CD4-positive, alpha-beta T cell (primary cell): Measurements from ENCODE around the gene CNTN2. TPM values are rescaled to one million over a fixed set of nuclear protein-coding genes. Genes with fewer than 3 reads are reported as not detected.

ENCODE experiments used
- ATAC-seq: fragments of 200-7000 bp; cut with Tn5 transposase; one replicate; pipeline ENCODE4 v1.10.0; 2022; ENCODE audit warnings: mild to moderate bottlenecking; ENCODE audit not compliant: poor library complexity
- CTCF ChIA-PET: fragments of 350-600 bp; sonication (Branson Sonifier 250); formaldehyde crosslinking; loops from one replicate; lab custom pipeline; 2021; ENCODE audit warnings: antibody characterized with exemption, inconsistent platforms; lab: Charles Lee
- POLR2A ChIA-PET: fragments of 350-600 bp; sonication (Branson Sonifier 250); formaldehyde crosslinking; loops from one replicate; lab custom pipeline; 2021; ENCODE audit warnings: antibody characterized with exemption, inconsistent platforms; lab: Charles Lee
- DNase-seq, 14 experiments: peaks; one replicate each; pipeline ENCODE4 v3.0.0-alpha.2; 2013 to 2020; ENCODE audit warnings: mixed read lengths in 2 of 14
- H3K27ac ChIP-seq, 2 donors: one replicate each; pipeline versions ENCODE4 v1.5.1 to v1.7.0; 2013; ENCODE audit warnings: low read length in 2 of 2, low read depth in 1 of 2, mild to moderate bottlenecking in 1 of 2
- H3K27me3 ChIP-seq, 2 experiments: 1 replicate in 1 of 2; 2 replicates in 1 of 2; pipeline versions ENCODE4 v1.6.1 to v1.7.0; 2013; ENCODE audit warnings: low read length in 2 of 2, control low read depth in 1 of 2, mild to moderate bottlenecking in 1 of 2, moderate library complexity in 1 of 2; ENCODE audit not compliant: insufficient read depth in 2 of 2, control insufficient read depth in 1 of 2
- H3K36me3 ChIP-seq: one replicate; pipeline ENCODE4 v1.6.1; 2013; ENCODE audit warnings: low read length, control low read depth; ENCODE audit not compliant: insufficient read depth
- H3K4me1 ChIP-seq: one replicate; pipeline ENCODE4 v1.6.1; 2013; ENCODE audit warnings: low read length, control low read depth; ENCODE audit not compliant: insufficient read depth
- H3K4me3 ChIP-seq: one replicate; pipeline ENCODE4 v1.5.1; 2013; ENCODE audit warnings: mild to moderate bottlenecking, low read length, moderate library complexity
- H3K9me3 ChIP-seq, 2 experiments: 1 replicate in 1 of 2; 2 replicates in 1 of 2; pipeline versions ENCODE4 v1.6.1 to v1.7.0; 2013; ENCODE audit warnings: low read length in 2 of 2, mild to moderate bottlenecking in 2 of 2, control low read depth in 1 of 2, moderate library complexity in 1 of 2; ENCODE audit not compliant: control insufficient read depth in 1 of 2, insufficient read depth in 1 of 2
- H3K27ac Mint-ChIP-seq: one replicate; pipeline ENCODE4 v1.8.0; 2020; ENCODE audit warnings: mixed read lengths
- H3K27me3 Mint-ChIP-seq: one replicate; pipeline ENCODE4 v1.8.0; 2021; ENCODE audit warnings: mixed read lengths
- H3K36me3 Mint-ChIP-seq: one replicate; pipeline ENCODE4 v1.8.0; 2021; ENCODE audit warnings: low read depth, mixed read lengths
- H3K4me1 Mint-ChIP-seq: one replicate; pipeline ENCODE4 v1.8.0; 2021; ENCODE audit warnings: low read depth, mixed read lengths
- H3K4me3 Mint-ChIP-seq: one replicate; pipeline ENCODE4 v1.8.0; 2020; ENCODE audit warnings: mild to moderate bottlenecking, mixed read lengths
- H3K9me3 Mint-ChIP-seq: one replicate; pipeline ENCODE4 v1.8.0; 2020; ENCODE audit warnings: mixed read lengths
- intact Hi-C, 2 experiments: fragments of 100-400 bp; cut with DNase I in 1 of 2; cut with micrococcal nuclease in 1 of 2; formaldehyde crosslinking; loops; one replicate each; pipeline versions ENCODE4 v1.15.1 to v1.9.0; 2023 to 2025; cut with DNase I, micrococcal nuclease
- total RNA-seq, 174 experiments: library from RNA in 2 of 174; stranded (reverse) in 2 of 174; gene quantifications; one replicate each; pipeline ENCODE4 v1.2.3 and lab custom pipeline; 2021 to 2026
- TF ChIP-seq, protein P1 (sequence below): fragments of 200-600 bp; IDR thresholded peaks from one replicate; pipeline ENCODE4 v1.8.0; 2022; ENCODE audit warnings: antibody characterized with exemption, mild to moderate bottlenecking

Gene CNTN2
- total RNA-seq, 2 experiments from 2014 or later = not detected

GRCh38 chr1:205009670-205010069, 33.3 kb upstream of the CNTN2 start:
- H3K27ac ChIP-seq = no peak overlapping the region
- TF ChIP-seq, protein P1, sequence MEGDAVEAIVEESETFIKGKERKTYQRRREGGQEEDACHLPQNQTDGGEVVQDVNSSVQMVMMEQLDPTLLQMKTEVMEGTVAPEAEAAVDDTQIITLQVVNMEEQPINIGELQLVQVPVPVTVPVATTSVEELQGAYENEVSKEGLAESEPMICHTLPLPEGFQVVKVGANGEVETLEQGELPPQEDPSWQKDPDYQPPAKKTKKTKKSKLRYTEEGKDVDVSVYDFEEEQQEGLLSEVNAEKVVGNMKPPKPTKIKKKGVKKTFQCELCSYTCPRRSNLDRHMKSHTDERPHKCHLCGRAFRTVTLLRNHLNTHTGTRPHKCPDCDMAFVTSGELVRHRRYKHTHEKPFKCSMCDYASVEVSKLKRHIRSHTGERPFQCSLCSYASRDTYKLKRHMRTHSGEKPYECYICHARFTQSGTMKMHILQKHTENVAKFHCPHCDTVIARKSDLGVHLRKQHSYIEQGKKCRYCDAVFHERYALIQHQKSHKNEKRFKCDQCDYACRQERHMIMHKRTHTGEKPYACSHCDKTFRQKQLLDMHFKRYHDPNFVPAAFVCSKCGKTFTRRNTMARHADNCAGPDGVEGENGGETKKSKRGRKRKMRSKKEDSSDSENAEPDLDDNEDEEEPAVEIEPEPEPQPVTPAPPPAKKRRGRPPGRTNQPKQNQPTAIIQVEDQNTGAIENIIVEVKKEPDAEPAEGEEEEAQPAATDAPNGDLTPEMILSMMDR = no peak
- Mint-ChIP-seq H3K4me1 (no peaks in the 10 kb centered on the region), H3K27me3 (no peaks in the 10 kb centered on the region), H3K9me3 (no peaks in the 10 kb centered on the region), H3K4me3 (no peak overlapping the region), H3K36me3 (no peaks in the 10 kb centered on the region), H3K27ac (no peak overlapping the region)
- no peaks in the 10 kb centered on the region for H3K9me3 ChIP-seq
- ATAC-seq (no peak), DNase-seq (no peak)
- H3K36me3 ChIP-seq = no peaks in the 10 kb centered on the region
- H3K4me3 ChIP-seq = no peak overlapping the region
- no peaks in the 10 kb centered on the region for H3K4me1 ChIP-seq
- intact Hi-C loops = no loop called here
- CTCF ChIA-PET = no interaction called here
- no peaks in the 10 kb centered on the region for H3K27me3 ChIP-seq
- POLR2A ChIA-PET = no interaction called here

DNA sequence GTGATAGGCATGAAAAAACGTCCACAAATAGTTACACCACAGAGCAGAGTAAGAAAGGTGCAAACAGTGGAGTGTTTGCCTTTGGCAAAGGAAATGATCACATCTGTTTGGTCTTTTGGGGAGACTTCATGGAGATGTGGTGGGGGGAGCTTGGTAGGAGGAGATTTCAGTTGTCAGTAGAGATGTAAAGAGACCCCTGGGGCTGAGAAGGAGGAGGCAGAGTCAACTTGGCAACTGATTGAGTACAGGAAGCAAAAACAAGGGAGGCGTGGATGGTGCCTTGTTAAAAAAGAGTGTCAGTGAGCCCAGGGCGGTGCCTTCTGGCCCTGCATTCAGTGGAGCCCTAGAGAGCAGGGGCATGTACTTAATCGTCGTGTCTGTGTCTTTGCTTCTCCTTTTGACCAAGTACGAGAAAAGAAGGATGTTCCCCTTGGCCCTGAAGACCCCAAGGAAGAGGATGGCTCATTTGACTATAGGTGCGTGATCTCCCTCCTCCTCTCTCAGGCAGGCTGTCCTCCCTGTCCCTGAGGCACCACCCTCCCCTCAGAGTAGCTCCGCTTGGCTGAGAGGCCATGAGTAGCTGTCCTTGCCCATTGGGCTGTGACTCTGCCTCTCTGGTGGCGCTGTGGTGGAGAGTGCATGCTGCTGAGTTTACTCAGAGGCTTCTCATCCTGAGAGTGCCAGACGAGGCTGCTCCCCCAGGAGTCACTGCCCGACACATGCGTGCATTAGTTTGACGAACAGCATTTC, 30.4 kb upstream of the CNTN2 start:
- no peak overlapping the region for H3K27ac ChIP-seq
- no peaks in the 10 kb centered on the region for H3K27me3 Mint-ChIP-seq
- H3K4me3 ChIP-seq = no peak overlapping the region
- H3K9me3 Mint-ChIP-seq = no peaks in the 10 kb centered on the region
- TF ChIP-seq, protein P1 = no peak
- no peaks in the 10 kb centered on the region for H3K4me1 Mint-ChIP-seq
- no peak for ATAC-seq
- no peaks in the 10 kb centered on the region for H3K27me3 ChIP-seq
- no peak overlapping the region for H3K27ac Mint-ChIP-seq
- ChIA-PET POLR2A (no interaction called here), CTCF (no interaction called here)
- H3K36me3 ChIP-seq = no peaks in the 10 kb centered on the region
- H3K4me3 Mint-ChIP-seq = no peak overlapping the region
- H3K9me3 ChIP-seq = no peaks in the 10 kb centered on the region
- no peaks in the 10 kb centered on the region for H3K4me1 ChIP-seq
- no peaks in the 10 kb centered on the region for H3K36me3 Mint-ChIP-seq
- intact Hi-C loops = no loop called here
- no peak for DNase-seq

- Mint-ChIP-seq H3K36me3 (no peaks in the 10 kb centered on the region), H3K27me3 (no peaks in the 10 kb centered on the region), H3K4me1 (no peaks in the 10 kb centered on the region), H3K27ac (no peak overlapping the region), H3K9me3 (no peaks in the 10 kb centered on the region), H3K4me3 (no peak overlapping the region)
- Histone ChIP-seq H3K27me3 (no peaks in the 10 kb centered on the region), H3K9me3 (no peaks in the 10 kb centered on the region), H3K27ac (no peak overlapping the region), H3K4me1 (no peaks in the 10 kb centered on the region), H3K36me3 (no peaks in the 10 kb centered on the region), H3K4me3 (no peak overlapping the region)
- TF ChIP-seq, protein P1 = no peak
- ChIA-PET CTCF (no interaction called here), POLR2A (no interaction called here)
- ATAC-seq (no peak), DNase-seq (no peak)
- intact Hi-C loops = no loop called here
These were observed 29.2 kb upstream of the CNTN2 start for GRCh38 chr1:205013683-205014367.
